Fibroblast of the aortic adventitia (primary cell): ENCODE measurements around the gene CHL1. TPM values are rescaled to one million over a fixed set of nuclear protein-coding genes. Genes with fewer than 3 reads are reported as not detected.

ENCODE experiments used
- DNase-seq: peaks from one replicate; pipeline ENCODE4 v3.0.0-alpha.2; 2010; ENCODE audit warnings: low read depth
- H3K4me3 ChIP-seq: 2 replicates; pipeline ENCODE4 v1.5.1; 2011; ENCODE audit warnings: low read depth, mild to moderate bottlenecking, control low read depth, low read length, moderate library complexity
- total RNA-seq: library from RNA; depleted of rRNA; stranded (reverse); fragments of >200 nt; gene quantifications from 2 replicates; pipeline ENCODE4 v1.2.3, GENCODE V29; 2012; ENCODE audit warnings: low replicate concordance
- TF ChIP-seq, protein P1 (sequence below): IDR thresholded peaks from 2 replicates; pipeline ENCODE4 v1.5.1; 2011; ENCODE audit warnings: mild to moderate bottlenecking, low read length, control low read depth, inconsistent platforms; ENCODE audit not compliant: insufficient read depth

Gene CHL1
- total RNA-seq, 1 donor = 0.63 TPM

DNA sequence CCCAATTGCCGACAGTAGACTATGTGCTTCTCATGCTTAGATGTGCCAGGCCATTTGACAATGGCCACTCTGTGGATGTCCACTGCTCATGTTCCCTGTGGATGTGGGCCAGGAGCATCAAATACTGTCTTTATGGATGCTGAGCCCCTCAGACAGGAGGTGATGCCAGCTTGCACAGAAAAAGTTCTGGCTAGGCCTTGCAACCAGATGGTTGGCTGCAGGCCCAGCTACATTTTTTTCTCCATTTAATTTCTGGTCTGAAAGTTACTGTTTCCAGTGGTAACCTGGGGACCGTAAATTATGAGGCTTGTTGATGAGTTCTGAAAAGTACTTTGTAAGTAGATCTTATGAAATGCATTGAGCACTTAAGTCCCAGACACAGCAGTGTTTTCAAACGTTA lies 228.5 kb downstream of the CHL1 start:
- TF ChIP-seq, protein P1, sequence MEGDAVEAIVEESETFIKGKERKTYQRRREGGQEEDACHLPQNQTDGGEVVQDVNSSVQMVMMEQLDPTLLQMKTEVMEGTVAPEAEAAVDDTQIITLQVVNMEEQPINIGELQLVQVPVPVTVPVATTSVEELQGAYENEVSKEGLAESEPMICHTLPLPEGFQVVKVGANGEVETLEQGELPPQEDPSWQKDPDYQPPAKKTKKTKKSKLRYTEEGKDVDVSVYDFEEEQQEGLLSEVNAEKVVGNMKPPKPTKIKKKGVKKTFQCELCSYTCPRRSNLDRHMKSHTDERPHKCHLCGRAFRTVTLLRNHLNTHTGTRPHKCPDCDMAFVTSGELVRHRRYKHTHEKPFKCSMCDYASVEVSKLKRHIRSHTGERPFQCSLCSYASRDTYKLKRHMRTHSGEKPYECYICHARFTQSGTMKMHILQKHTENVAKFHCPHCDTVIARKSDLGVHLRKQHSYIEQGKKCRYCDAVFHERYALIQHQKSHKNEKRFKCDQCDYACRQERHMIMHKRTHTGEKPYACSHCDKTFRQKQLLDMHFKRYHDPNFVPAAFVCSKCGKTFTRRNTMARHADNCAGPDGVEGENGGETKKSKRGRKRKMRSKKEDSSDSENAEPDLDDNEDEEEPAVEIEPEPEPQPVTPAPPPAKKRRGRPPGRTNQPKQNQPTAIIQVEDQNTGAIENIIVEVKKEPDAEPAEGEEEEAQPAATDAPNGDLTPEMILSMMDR = no peak
- no peak for DNase-seq
- H3K4me3 ChIP-seq = no peak overlapping the region

DNA sequence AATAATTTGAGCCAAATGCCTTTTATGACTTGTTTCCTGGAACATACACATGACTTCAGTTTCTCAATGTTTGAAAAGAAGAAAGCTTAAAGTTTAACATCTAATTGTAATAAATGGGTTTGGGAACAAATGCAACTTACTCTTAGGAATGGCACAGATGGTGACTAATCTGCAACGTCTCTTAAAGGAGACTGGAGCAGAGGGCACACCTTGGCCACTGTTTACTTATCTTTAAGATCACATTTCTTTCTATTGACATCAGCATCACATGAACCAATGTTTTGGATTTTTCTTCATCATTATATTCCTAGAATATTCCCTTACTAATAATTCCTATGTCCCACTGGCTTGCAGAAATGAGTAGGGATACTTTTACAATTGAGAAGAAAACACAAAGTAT lies 229.5 kb downstream of the CHL1 start:
- no peak overlapping the region for H3K4me3 ChIP-seq
- DNase-seq = no peak
- TF ChIP-seq, protein P1 = no peak

DNA sequence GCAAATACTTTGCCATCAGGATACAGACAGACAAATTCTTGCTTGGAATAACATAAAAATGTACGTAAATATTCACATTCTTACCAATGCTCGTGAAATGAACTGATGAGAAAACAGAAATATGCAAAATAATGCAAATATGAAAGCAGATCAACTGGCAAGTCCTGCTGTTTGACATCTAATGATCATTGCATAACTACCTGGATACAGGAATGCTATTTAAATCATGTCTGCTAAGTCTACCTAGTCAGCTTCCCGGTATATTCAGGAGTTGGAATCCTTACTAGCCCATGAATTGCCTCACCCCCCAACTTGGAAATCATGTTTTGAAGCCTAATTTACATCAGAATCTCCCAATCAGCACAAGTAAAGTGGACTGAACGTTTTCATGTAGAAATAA lies 230.6 kb downstream of the CHL1 start:
- DNase-seq = no peak
- TF ChIP-seq, protein P1 = no peak
- H3K4me3 ChIP-seq = no peak overlapping the region

DNA sequence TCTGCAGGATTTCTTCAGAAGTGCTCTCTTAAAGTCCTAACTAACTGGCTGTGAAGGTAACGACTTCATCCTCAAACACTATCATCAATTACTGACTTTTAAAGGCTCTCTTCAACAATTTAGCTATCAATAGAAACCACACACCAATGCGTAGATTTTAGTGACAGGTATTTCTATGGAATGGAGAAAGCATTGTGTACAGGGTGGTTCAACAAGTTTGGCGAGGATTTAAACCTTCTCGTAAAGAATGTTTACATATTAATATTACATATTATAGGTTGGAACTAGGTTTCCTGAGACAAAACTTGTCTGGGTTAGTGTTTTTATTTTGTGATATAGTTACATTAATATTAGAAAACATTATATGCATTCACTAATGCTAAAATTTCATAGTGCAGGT lies 233.6 kb downstream of the CHL1 start:
- TF ChIP-seq, protein P1 = no peak
- no peak overlapping the region for H3K4me3 ChIP-seq
- DNase-seq = no peak

DNA sequence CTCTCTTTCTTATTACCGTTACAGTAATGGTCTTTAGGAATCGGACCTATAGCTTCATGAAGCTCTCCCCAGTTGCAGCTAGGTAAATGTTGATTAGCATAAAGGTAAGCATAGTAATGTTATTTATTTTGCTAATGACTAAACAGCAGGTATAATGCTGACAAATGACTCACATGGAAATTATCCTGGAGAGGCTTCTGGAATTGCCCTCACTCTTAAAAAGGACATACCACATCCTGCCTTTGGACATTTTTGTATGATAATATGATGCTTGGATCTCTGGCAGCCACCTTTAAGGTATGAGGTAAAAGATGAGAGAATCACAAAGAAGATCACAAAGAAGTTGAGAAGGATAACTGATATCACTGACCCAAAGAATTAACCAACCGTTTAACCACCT lies 238.6 kb downstream of the CHL1 start:
- H3K4me3 ChIP-seq = no peak overlapping the region
- no peak for DNase-seq
- TF ChIP-seq, protein P1 = no peak

DNA sequence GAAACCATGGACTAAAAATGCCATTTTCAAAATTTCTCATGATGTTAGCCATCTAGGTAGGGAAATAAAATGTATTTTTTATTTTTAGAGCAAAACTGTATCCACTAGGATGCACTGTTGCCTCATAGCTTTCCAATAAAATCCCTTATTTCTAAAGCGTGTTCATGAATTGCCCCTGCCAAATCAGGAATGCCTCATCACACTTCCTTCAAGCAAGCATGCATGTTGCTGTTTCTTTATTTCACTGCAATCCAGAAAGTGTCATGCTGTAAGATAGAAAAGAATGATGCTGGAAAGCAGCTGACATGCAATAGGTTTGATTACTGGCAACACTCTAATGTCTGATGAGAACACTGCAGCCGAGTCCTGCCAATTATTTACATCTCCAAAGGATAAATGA lies 239.5 kb downstream of the CHL1 start:
- H3K4me3 ChIP-seq = no peak overlapping the region
- TF ChIP-seq, protein P1 = no peak
- DNase-seq = no peak

DNA sequence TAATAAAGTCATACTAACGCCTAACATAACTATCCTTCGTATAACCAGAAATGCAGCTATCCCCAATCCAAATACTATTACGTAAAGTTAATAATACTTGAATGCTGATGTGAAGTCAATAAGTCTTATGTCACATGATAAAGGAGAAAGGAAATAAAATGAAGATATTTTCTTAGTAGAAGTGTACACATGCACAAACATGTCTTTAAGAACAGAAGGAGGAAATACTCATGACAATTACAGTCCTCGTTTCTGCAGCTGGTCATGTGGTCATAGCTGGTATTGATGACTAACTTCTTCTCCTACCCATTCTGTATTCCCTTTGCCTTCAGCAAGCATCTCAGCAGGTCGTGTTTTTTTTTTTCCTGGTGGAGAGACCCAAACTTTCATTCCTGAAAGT lies 244.3 kb downstream of the CHL1 start:
- TF ChIP-seq, protein P1 = no peak
- H3K4me3 ChIP-seq = no peak overlapping the region
- no peak for DNase-seq
